NAMALWA (cell line): ENCODE results near the gene RUNX1.
"Not testable (repeated sequence)": the region's sequence is repeated elsewhere in the genome, so short reads cannot be mapped to it uniquely, and the experiment has no call there.

Experiments
- DNase-seq: peaks from one replicate; pipeline ENCODE4 v3.0.0-alpha.2; 2015; ENCODE audit warnings: low spot score

The RUNX1 gene

DNA sequence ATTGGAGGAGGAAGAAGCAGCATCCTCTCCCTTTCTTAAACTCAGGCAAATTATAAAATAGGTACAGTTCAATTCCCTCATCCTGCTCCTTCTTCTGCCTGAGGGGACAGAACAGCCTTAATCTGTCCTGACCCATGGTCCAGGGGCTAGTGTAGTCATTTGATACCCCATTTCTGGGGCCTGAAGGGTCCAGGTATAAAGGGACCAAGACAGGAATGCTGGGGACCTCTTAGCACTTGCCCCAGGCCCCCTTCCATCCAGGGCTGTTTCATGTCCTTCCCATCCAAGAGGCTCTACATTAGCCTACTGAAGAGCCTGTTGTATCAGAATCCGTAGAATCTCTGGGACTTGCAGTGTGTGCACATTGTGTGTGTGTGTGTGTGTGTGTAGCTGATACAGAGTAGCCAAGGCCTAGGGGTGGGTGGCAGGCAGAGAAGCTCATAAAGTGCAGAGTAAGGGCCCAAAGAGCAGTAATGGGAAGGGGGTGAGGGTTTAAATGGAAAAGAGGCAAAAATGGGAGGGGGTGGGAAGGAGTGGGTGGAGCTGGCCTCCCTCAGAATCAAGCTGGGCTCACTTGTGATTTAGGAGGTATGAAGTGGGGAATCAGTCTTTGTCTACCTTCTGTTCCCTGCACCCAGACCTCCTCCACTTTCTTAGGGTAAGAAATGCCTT is 32.4 kb downstream of the RUNX1 start:
- no peak for DNase-seq

DNA sequence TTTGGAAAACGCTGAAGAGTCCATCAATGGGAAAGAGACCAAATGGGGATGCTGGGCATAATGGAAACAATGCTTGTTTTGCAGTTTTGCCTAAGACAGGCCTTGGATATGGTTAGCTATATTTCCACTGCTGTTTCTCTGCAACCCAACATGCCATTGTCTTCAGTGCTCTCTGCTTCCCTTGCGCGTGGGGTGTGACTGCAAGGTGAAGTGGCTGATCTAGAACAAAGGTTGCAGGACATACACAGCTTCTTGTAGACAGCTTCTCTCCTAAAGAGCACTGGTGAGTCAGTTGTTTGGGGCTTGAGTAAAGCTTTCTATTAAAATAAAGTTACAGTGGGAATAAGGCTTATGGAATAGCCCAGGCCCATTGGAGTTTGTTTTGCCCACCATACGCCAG is 33.0 kb downstream of the RUNX1 start:
- DNase-seq, result no peak

DNA sequence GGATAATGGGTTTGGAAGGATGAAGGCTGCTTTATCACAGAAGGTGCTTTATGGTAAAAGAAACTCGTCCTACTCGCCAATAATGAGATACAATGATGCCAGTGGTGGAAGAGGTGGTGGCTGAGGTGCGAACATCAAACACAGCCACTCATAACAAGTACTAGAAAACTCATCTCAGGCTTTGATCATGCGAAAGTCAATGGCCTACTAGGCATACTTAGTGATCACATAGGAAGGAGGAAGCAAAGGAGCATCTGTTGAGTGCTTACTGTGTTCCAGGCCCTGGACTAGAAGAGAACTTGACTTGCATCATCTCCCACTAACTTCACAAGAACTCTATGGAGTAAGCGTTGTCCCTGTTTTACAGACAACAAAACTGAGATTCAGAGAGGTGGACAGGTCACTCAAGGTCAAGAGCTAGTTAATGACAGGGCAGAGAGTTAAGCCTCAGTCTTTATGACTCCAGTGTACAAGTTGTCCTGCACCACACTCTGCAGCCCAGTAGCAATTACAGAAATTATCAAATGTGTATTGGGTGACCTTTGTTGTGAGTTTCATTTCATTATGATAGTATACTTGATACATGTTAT is 33.6 kb downstream of the RUNX1 start:
- DNase-seq, result no peak

DNA sequence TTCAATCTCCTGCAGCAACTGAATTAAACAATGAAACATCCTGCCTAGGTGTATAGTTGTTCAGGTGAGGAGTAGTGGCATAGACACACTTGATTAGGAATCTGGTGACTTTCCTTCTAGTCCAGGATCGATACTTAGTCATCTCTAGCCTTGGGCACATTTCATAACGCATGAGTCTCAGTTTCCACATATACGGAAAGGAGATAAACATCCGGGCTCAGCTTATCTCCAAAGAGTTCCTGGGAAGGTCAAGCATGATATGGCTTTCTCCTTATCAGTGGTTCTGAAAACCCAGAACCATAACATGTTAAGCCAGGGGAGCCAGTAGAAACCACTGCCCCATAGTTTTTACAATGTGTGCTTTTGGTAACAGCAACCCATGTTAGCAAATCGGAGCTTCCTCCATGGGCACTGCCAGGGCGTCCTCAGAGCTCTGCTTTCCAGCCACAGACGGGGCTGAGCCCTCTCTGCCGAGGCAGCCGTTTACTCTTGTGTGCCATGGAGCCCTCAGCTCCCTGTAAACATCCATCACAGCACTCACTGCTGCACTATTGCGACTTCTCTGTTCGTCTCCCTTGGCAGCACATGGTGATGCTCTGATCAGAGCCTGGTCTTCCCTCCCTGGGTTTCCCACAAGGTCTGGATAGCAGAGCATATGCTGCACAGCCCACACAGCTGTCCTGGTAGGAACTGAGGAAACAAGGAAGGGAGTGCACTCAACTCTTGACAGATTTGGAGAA is 34.6 kb downstream of the RUNX1 start:
- DNase-seq, result no peak

DNA sequence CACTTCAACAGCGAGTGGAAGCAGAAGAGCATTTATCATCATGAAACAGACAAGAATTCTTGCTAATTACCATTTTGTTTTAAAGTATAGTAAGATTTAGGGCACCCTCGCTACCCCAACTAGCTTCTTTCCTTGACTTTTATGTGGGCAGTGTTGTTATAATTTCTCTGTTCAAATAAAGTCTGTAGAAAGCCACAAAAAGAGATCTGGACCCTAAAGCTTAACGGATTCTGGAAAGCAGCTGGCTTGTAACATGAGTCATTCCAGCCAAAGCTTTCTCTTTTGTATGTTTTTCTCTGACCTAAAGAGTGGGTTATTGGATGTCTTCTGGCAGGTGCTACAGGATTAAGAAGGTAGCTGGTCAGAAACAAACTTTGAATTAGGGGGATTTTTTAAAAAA is 37.4 kb downstream of the RUNX1 start:
- DNase-seq, result no peak

DNA sequence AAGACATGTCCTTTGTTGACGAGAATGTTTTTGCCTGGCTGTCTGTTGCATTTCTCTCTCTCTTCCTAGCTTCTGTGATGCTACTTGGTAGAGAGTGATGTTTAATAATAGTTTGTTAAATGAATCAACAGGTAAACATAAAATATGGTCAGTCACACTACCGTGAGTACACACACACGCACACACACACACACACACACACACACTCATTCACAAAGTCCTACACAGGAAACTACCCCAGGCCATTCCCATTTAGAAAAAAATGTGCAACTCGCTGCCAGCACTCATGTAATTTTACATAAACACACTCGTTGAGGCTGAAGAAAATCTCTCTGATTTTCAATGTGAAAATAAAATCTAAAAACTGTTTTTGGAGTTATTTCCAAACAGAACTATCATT is 38.7 kb downstream of the RUNX1 start:
- no peak for DNase-seq

DNA sequence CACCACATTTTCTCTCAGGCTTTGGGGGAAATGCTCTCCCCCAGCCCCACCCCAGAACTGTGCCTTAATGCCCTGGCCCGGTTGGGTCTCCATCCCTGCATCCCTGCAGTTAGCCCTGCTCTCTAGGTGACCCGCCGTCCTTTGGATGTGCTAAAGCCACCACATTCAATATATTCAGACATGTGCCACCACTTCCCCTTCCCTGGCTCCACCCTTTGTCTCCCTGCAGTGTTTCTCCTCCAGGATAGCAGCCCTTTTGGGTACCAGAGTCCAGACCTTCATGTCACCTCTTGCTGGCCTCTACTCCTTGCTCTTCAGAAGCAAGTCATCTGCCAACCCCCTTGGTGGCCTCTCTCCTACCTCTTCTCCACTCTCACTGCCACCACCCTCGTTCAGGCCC is 41.8 kb downstream of the RUNX1 start:
- no peak for DNase-seq

DNA sequence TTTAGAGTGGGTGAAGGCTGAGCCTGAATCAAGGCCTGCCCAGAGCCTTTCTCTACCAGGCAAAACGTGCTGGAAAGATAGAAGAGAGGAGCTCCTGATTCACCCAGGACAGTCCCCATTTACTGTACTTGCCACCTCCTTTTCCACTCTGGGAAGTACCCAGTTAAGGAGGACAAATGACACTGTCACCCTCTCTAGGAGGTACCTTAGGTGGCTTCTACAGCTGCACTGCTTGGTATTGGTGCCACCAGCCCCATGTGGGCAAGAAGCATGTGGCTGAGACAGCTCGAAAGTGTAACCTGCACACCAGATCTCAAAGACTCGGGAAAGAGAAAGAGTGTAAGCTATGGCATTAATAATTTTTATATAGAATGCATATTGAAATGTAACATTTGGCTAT is 42.3 kb downstream of the RUNX1 start:
- no peak for DNase-seq

DNA sequence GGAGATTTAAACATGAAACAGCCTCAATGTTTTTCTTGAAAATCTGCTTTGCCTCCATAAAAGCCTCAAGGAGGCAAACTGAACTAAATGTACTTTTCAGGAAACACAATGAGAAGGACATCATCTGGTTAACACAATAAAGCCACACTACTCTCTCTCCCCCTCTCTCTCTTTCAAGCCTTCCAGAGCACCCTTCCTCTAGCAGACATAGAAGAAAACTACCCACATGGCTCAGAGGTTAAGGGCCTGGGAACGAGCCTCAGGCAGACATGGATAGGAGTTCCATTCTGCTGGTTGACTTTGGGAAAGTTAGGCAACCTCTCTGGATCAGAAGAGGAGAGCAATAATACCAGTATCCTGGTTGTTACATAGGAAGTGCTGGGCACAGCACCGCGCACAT is 42.9 kb downstream of the RUNX1 start:
- no peak for DNase-seq

DNA sequence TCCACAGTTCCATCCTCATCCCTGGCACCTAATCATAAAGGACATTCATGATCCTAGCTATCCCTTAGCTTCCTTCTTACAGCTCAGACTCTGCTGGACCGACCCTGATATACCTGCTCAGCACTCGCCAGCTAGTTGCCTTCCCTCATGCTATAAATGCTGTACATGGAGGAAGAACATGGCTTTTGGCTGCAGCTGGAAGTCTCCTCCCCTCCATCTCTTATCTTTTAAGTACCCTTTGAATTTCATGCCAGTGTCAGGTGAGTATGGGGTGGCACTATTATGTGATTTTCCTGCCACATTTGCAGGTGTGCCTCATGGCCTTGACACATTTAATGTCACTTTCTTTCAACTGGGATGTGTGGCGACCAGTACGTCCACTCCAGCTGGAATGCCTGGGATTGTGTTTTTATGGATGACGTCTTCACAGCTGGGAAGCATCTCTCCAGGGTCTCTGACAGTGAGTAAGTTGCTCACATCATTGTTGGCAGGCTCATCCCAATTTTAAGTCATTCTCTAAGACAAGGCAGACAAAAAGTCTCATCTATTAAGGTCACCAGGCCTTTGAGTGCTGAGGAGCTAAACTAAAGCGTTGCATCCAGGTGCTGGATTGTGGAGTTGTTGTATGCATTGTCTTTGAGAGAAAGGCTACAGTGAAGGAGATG is 43.4 kb downstream of the RUNX1 start:
- DNase-seq, result no peak

DNA sequence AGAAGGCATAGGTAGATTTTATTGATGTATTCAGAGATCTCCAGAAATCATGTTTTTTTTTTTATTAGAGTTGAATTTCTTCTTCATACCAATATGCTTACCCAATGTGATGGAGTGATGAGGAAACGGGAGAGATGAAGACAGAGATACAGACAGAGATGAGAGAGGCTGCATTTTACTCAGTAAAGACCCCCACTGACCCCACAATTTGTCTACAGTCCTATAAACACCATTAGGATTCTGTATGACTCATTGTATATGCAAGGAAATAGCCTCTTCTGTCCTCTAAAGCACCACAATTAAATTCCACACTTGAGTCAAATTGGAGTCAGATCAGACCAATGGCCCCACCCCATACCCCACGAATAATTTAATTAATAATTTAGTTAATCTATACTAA is 44.0 kb downstream of the RUNX1 start:
- DNase-seq, result no peak

DNA sequence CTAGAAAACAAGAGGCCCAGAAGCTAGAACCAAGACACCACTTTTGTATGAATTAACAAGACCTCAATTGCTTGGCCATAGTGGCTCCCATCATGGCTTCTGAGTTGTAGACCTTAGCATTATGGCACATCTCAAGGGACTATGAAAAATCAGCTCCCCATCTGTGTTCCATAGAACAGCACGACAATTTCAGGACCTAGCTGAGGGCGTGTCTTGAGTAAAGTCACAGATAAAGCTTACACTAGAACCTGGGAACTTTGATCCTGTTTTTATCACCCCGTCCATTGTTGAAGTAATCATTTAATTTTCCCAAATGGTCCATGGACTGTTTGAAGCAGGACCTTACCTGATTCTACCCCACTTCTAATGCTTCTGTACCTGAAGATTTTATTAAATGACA is 44.8 kb downstream of the RUNX1 start:
- DNase-seq, result no peak

DNA sequence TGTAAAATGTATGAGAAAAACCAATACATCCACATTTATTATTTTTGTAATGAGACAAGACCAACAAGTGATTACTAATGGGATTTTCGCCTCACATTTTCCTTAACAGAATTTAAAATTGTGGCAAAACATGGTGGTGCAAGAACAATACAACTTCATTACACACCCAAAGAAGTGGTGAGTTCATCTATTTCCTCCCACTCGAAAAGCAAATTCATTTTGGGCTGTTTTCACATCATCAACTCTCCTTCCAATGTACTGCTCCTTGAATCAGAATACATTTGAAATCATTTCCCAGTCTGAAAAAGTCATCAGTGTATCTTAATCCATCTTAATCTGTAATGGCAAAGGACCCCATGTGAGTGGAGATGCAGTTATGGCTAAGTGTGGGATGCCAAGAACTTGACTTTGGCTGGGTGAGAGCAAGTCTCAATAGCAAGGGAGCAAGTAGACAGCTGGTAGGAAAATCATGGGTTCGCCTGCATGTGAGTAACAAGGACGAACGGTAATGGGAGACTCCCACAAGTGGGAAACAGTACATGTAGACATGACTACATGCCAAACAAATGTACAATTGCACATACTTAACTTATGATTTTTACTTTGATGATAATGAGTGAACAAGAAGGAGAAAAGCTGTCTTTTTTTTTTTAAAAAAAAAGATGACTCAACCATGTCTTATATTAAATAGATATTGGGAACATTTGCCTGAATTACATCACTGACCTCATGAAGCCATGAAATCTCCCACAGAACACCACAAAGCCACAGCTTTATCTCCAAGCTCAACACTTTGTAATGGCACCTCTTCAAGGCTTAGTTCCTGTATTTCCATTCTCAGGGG is 46.0 kb downstream of the RUNX1 start:
- no peak for DNase-seq

DNA sequence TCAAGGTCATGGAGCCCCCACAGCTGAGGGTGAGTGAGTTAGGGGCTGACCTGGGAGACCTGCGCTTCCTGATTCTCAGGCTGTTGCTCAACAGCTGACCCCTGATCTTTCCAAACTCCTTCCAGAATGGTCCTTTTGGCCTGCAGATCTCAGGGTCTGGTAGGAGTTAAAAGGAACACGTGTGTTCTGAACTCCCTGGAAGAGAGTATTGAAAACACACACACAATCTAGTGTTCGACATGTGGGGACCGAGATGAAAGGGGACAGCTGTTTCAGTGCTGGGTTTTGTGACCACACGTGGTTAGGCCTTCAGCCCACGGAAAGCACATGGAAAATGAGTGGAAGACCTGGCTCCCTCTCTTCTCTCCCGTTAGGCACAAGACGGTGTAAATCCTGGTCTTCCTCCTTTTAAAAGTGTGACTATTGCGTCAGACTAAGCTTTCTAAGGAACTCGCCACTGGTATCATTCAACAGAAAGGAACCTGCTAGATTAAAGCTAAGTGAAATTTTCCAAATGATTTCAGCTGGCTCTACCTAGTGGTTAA is 49.6 kb downstream of the RUNX1 start:
- DNase-seq, result no peak

DNA sequence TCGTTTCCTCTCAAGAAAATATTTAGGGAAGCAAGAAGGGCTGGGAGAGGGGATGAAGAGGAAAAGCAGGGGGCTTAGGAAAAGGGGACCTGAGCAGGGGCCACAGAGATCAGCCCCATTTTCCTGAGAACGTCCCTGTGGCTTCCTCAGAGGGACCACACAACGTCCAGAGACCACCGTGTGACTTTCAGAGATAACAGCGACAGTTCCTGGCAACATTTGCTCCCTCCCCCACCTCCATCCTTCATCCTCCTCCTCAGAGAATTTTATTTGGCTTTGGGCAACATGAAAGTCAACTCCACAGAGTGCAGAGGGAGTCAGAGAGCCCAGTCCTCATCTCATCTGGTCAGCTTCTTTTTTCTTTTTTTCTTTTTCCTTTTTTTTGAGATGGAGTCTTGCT is 50.9 kb downstream of the RUNX1 start:
- DNase-seq, result no peak

DNA sequence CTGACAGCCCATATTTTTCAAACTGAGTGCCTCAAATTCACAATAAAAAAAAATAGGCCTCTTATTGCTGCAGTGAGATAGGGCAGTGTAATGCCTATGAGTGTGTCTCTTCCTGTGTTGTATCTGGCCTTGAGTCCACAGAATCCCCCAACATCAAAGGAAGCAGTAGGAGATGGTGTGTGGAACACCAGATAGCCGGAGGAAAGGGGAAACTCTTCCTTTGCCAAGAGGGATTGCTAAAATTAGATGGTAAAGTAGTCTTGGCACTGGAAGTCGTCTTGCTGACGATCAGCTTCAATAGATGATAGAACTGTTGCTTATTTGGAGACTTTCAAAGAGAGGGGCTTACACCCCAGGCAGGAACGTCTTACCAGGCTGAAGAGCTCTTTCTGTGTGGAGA is 51.8 kb downstream of the RUNX1 start:
- no peak for DNase-seq

DNA sequence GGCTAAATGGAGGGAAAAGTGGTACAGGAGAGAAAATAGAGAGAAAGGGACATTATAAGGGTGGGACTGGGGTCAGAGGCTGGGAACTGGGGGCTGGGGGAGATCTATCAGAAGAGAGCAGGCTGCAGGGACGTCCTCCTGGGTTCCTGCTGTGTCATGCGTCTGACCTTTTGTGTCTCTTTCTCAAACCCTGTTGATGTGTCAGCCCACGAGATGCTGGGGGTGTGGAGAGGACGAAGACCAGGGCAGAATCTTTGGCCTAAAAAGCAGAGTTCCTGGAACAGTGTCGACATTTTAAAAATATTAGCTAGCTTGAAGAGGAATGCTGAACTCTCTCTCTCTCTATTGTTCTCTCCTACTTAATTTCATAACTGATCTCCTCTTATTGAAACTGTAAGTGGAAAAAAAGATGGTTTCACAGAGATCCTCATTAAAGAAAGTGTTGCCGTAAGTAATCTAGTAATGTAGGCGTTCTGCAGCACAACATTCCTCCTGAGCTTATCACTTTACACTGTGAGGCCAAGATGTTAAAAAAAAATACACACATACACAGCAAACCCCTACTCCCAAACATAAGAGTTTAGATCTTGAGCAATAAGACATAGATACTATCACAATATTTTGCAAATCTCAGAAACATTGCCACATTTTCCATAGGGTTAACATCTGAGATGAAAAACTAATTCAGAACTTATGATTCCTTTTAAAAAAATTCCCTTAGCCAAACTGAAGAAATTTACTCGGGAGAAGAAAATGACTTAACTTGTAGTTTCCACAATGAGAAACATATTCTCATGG is 52.6 kb downstream of the RUNX1 start:
- no peak for DNase-seq

DNA sequence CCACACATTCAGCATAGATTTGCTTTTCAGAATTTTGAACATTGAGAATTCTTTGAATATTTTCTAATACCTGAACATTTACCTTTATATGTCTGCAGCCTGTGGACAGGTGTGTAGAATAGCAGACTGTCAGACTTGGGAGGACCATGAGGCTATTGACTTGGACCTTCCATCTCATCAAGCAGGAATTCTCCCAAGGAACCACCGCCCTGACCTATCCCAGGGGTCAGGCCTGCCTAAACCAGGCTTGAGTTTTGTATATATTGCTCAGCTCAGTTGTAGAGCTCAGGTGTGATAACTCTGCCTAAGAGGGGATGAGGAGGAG is 53.2 kb downstream of the RUNX1 start:
- no peak for DNase-seq

DNA sequence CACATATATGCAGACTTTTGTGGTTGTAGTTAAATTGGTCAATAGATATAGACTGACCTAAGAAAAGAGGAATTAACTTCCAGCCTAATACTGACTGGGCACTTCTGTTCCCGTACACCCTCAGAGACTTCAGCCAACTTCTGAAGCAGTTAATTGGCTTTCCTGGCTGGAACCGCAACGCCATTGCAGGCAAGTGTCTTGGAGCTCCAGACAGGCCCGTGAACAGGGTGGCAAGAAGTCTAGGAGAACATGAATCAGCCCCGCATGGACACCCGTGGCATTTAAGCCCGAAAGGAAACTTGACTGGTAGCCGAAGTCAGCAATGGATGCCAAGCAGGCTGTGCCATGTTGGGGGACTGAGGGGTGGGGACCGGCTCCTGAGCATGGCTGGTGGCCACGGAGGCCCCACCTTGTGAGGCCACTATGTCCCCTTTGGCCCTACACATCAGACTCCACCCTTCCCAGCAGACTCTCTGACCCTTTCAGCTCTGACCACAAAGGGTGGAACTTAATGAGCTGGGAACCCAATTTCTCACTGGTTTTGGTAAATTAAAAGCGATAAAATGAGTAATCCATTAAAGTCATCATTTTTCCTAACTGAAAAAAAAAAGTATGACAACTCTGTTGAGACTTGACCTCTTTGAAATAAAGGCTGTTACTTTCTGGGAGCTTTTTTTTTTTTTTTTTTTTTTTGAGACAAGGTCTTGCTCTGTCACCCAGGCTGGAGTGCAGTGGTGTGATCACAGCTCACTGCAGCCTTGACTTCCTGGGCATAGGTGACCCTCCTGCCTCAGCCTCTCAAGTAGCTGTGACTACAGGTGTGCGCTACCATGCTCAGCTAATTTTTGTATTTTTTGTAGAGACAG is 54.1 kb downstream of the RUNX1 start:
- DNase-seq, result no peak

DNA sequence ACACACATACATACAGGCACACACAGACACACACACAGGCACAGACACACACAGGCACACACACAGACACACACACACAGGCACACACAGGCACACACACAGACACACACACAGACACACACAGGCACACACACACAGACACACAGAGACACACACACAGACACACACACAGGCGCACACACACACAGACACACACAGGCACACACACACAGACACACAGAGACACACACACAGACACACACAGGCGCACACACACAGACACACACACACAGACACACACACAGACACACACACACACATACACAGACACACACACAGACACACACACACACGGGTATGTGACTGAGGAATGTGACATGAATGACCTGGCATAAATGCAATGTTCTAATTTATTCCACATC is 55.6 kb downstream of the RUNX1 start:
- not testable (repeated sequence) for DNase-seq
